ES-I3 (cell line): Measurements from ENCODE around the gene RGP1.
A peak's percentile ranks its signal among the peaks of the same experiment; 100 is the strongest.

Experiments
- H3K36me3 ChIP-seq: 2 replicates; pipeline ENCODE4 v1.6.1; 2013; ENCODE audit warnings: mild to moderate bottlenecking, low read length, control low read depth, moderate library complexity; ENCODE audit not compliant: insufficient read depth
- H3K4me1 ChIP-seq: 2 replicates; pipeline ENCODE4 v1.6.1; 2013; ENCODE audit warnings: mild to moderate bottlenecking, control low read depth, low read length; ENCODE audit not compliant: insufficient read depth
- H3K9ac ChIP-seq: 2 replicates; pipeline ENCODE4 v1.6.1; 2013; ENCODE audit warnings: low read depth, mild to moderate bottlenecking, low read length, moderate library complexity
- H3K9me3 ChIP-seq: 2 replicates; pipeline ENCODE4 v1.6.1; 2013; ENCODE audit warnings: mild to moderate bottlenecking, low read length, moderate library complexity; ENCODE audit not compliant: control insufficient read depth, insufficient read depth

Gene RGP1

DNA sequence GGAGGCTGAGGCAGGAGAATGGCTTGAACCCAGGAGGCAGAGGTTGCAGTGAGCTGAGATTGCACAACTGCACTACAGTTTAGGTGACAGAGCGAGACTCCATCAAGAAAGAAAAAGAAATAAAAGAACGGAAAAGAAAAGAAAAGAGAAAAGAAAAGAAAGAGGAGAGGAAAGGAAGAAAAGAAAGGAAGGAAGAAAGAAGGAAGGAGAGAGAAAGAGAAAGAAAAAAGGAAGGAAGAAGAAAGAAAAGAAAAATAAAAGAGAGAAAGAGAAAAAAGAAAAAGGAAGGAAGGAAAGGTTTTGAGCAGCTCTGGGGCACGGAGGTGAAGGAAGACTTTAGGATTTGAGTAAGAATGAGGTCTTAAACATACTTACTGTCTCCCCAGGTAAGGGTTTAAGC, 35.5 kb upstream of the RGP1 start:
- Histone ChIP-seq H3K4me1 (peaks cover 3% of the 10 kb centered on the region; the same call in 1 of the 2 replicates), H3K9me3 (no peaks in the 10 kb centered on the region), H3K36me3 (peaks cover 45% of the 10 kb centered on the region), H3K9ac (no peak overlapping the region)

DNA sequence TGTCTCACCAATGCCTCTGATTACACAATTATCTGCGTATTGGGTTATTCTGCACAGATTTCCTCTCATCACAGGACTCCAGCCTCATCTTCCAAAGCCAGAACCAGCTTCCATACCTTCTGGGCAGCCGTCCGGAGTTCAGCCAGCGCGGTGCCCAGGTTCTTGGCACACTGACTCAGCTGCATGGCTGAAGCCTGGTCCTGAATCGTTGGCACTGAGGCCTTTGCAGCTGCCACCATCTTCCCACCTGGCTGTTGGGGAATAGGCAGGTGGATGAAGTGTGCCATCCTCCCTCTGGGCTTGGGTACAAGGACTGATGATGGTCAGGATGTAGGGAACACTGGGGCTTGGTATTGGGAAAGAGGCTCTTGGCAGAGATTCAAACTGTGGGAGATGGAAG, 35.0 kb upstream of the RGP1 start:
- peaks cover 3% of the 10 kb centered on the region; the same call in 1 of the 2 replicates for H3K4me1 ChIP-seq
- peaks cover 44% of the 10 kb centered on the region for H3K36me3 ChIP-seq
- H3K9ac ChIP-seq = no peak overlapping the region
- H3K9me3 ChIP-seq = no peaks in the 10 kb centered on the region

DNA sequence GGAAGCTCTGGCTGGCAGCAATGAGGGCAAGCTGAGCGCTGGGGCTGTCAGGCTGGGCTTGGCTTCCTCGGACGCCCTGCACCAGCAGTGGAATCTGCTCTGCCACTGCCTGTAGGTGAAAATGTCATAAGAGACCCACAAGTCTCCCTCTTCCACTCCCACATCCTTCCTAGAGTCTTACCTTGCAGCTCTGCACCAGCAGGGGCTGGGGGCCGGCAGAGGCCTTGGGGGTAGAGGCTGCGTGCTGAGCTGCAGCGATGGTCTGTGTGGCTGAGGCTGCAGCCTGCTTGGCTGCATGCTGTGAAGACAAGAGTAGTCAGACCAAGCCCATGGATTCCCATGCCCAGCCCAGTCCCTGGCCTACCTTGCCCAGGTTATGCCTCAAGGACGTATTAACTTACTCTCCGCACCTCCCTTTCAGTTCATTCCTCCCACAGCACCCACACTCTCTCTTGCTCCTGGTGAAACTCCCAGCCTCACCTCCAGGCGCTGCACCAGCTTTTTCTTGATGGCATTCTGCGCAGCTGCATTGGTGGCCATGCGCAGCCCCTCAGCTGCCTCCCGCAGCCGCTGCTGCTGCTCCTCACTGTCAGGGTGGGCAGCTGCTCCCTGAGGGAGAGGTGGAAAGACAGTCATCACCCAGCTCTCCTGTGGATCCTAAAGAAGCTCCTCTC, 34.4 kb upstream of the RGP1 start:
- H3K9ac ChIP-seq = no peak overlapping the region
- H3K36me3 ChIP-seq = peaks cover 49% of the 10 kb centered on the region
- H3K9me3 ChIP-seq = no peaks in the 10 kb centered on the region
- H3K4me1 ChIP-seq = peaks cover 3% of the 10 kb centered on the region; the same call in 1 of the 2 replicates

DNA sequence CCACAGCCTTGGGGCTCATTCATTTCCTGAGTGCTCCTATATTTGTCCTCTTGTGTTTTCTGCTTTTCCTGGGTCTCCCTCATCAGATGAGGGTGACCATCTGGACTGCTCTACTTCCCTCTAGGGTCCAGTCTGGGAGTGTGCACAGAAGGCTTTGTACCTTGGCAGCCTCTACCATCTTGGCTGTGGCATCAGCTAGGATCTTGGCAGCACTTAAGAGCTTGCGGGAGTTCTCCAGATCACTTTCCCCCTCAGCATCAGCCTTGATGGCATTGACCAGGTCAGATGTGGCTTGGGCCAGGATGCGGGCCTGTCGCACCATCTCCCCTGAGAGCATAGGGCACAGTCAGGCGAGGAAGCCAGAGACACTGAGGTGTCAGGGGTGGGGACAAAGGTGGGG, 32.9 kb upstream of the RGP1 start:
- Histone ChIP-seq H3K36me3 (peaks cover 44% of the 10 kb centered on the region), H3K9me3 (no peaks in the 10 kb centered on the region), H3K9ac (no peak overlapping the region), H3K4me1 (peaks cover 3% of the 10 kb centered on the region; the same call in 1 of the 2 replicates)

DNA sequence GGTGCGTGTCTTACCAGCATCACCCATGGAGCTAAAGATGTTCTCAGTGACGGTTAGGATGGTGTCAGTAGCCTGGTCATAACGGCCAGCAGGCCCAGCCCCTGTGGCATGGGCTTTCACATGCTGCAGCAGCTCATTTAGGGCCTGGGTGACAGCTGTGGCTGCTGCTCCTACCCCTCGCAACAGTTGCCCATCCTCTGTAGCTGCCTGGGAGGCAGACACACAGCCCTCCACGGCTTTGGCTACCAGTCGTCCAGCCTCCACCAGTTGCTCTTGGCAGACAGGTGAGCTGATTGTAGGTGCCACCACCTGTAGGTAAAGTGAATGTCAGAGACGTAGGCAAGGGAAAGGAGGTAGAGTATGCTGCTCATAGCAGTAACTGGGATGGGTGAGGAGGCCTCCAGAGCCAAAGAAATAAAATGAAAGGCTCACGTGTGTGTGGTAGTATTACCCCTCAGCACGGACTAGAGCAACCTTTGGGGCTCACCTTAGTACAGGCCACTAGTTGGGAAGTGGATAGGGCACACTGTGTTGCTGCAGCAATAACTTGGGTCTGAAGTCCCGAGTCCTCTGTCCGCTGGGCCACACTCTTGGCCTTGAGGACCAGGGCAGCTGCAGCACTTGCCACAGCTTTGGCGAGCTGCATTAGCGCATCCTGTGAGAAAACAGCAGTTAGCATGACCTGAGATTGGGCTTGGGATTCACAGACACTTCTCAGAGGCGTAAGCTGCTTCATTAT, 31.8 kb upstream of the RGP1 start:
- H3K4me1 ChIP-seq = peaks cover 3% of the 10 kb centered on the region; the same call in 1 of the 2 replicates
- H3K9me3 ChIP-seq = no peaks in the 10 kb centered on the region
- H3K9ac ChIP-seq = no peak overlapping the region
- peaks cover 52% of the 10 kb centered on the region for H3K36me3 ChIP-seq

DNA sequence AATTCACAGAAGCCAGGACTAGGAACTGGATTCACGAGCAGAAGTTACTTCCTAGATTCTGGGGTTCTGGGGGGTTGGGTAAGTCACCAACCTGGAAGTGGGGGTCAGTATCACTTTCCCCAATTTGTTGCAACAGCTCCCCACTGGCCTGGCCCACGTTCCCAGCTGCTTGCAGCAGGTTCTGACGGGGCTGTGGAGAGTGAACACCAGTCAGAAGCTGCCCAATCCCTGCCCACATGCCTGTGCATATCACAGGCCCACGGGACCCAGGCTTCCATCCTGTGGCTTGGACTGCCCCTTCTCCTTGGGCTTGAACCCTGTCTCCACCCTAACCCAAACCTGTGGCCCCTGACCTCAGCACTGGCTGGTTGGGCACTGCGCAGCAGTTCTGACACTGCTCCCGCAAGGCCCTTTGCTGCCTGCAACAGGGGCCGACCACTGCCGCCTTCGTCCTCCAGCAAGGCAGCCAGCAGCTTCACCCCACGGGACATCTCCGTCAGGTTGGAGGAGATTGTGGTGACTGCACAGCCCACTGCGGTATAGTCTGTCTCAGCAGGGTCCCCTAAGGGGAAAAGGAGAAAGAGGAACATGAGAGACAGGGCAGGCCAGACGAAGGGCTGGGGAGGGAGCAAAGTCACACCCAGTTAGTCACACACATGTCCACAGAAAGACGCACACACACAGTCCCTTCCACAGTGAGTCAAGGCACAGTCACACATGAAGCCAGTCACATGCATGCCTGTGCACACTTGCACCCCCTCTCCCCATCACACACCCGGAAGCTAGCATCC, 30.2 kb upstream of the RGP1 start:
- H3K4me1 ChIP-seq = peaks cover 3% of the 10 kb centered on the region; the same call in 1 of the 2 replicates

DNA sequence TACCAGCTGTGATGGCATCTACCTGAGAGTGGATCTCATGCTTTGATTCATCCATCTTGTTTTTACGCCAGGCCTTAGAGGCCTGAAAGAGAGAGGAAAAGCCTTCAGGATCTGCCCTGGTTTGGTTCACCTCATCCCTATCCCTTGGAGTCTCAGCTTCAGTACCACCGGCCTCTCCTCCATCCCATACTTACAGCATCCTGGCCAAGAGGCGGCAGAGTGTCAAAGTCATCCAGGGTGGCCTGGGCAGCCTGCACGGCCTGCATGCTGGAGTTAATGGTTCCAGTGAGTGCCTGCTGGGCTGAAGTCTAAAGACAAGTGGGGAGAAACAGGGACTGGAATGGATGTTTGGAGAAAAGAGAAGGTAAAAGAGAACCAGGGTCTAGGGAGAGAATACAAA, 29.5 kb upstream of the RGP1 start:
- no peak overlapping the region for H3K9ac ChIP-seq
- H3K36me3 ChIP-seq = peaks cover 55% of the 10 kb centered on the region
- peaks cover 3% of the 10 kb centered on the region; the same call in 1 of the 2 replicates for H3K4me1 ChIP-seq
- no peaks in the 10 kb centered on the region for H3K9me3 ChIP-seq

More for the DNA sequence above, 30.2 kb upstream of the RGP1 start:
- no peaks in the 10 kb centered on the region for H3K9me3 ChIP-seq
- H3K9ac ChIP-seq = no peak overlapping the region
- H3K36me3 ChIP-seq = peaks cover 57% of the 10 kb centered on the region

DNA sequence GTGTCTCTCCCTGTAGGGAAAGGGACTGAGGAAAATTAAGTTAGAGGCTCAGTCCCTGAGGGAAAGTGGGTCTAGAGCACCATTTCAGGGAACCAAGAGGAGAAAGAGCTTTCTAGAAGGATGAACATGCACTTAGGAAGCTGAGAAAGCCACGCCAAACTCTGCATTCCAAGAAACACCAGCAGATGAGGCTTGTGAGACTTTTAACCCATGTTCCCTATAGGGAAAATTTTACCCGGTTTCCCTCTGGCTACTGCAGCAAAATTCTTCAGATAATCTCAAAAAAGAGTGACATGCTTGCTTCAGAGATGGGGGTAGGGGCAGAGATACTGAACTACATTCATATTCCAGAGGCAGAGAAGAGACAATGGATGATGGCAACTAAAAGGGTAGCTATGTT, 25.7 kb upstream of the RGP1 start:
- Histone ChIP-seq H3K4me1 (peaks cover 17% of the 10 kb centered on the region), H3K9ac (no peak overlapping the region), H3K9me3 (no peaks in the 10 kb centered on the region), H3K36me3 (peaks cover 39% of the 10 kb centered on the region)

DNA sequence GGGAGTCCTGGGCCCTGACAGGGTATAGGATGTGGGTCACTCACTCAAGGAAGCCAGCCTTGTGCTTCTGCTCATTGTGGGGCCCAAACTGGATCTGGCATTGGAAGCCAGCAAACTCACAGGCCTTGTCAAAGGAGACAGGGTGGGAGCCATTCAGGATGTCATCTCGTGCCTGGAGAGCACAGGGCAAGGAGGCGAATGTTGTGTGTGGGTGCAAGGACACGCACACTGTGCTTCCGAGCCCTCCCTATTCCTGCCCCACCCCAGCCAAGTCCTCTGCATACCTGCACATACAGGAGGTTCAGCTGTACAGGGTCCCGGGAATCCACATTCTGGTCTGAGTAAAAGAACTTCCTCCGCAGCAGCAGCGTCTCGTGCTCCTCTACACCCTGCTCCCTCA, 25.2 kb upstream of the RGP1 start:
- Histone ChIP-seq H3K9ac (no peak overlapping the region), H3K4me1 (peaks cover 22% of the 10 kb centered on the region), H3K36me3 (peaks cover 35% of the 10 kb centered on the region), H3K9me3 (no peaks in the 10 kb centered on the region)

DNA sequence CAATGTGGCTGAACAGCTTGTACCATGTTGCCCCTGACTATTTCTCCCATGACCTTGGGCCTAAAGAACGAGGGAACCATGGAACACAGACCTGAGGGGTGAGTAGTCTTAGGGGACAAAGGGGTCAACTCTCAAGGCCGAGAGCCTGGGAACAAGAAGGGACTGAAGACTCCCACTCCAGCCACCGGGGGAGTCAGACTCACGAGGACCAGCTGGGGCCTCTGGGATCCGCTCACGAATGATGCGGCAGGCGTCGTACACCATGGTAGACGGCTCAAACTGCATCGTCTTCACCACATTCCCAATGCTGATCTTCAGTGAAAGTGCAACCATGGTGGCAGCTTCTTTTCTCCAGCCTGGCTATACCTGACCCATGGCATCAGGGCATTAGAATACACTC, 23.7 kb upstream of the RGP1 start:
- Histone ChIP-seq H3K4me1 (peaks cover 34% of the 10 kb centered on the region), H3K9ac (no peak overlapping the region), H3K36me3 (peaks cover 25% of the 10 kb centered on the region), H3K9me3 (no peaks in the 10 kb centered on the region)

DNA sequence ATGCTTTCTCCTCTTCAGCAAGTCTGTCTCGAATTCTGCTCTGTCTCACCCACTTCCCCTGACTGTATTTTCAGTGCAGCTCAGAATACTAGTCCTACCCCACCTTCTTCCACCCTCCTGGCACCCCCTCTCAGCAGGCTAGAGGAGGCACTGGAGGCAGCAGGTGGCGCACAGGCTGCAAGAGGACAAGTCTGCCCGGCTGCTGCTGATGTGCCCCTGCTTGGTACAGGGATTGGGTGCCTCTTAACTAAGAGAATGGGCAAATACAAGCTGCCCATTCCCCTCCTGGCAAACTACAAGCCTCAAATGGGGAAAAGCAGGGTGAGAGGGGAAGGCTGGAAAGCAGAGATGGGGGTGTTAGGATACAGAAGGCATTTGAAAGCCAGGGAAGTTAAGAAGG, 22.2 kb upstream of the RGP1 start:
- Histone ChIP-seq H3K36me3 (peaks cover 18% of the 10 kb centered on the region), H3K9me3 (no peaks in the 10 kb centered on the region), H3K9ac (0 out of 2 replicates have a peak overlapping the region, but pooled peaks have one; percentile 34), H3K4me1 (peaks cover 40% of the 10 kb centered on the region)

DNA sequence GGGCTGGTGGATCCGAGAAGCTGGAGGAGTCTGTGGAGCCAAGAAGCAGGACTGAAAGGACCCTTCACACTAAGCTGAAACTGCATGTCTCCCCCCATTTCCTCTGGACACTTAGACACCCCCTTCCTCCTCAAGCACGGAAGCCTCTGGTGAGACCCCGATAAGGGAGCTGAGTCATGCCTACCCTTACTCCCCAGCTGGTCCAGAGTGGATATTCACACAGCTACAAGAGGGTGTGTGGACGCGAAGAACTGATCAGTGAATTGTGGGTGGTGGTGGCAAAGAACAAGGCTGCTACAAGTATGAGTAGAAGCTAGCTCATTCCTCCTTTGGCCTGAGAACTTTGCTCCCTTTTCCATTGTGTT, 21.4 kb upstream of the RGP1 start:
- Histone ChIP-seq H3K36me3 (peaks cover 13% of the 10 kb centered on the region; the same call in 1 of the 2 replicates), H3K4me1 (peaks cover 40% of the 10 kb centered on the region), H3K9ac (peak overlapping the region; percentile 34; the same call in 1 of the 2 replicates), H3K9me3 (no peaks in the 10 kb centered on the region)

DNA sequence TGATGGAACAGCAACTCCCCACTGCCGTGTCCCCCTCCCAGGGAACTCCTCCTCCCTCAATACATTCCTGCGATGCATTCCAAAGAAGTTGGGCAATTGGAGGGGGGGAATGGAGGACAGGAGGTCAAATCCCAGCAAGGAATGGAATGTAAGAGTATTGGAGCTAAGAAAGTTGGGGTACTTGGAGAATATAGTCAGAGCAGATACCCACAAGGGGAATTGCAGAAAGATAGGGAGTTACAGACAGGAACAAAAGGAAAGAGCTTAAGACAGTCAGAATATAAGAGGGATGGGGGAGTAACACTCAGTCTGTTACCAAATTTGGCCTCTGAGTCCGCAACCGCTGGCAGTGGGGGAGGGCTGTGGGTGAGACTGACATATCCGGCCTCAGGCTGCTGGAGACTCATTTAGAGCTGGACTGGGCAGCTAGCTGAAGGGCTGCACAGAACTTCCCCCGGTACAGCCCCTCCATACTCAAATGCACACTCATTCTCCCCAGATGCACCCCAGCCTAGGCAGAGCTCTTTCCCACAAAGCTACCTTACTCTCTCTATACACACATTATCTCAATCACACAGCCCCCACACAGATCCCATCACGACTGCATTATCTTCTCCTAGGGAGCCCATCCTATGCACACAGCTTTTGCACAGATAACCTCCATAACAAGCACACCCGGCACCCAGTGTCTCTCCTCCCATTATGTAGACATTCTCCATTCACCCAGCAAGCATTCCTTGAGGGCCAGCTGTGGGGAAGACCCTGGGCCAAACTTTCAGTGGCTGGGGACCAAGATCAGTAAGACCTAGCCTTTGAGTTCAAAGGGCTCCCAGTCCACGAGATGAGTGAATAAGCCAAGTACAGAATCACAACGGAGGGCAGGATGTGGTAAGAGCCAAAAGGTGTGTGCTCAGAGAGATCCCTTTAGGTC, 20.8 kb upstream of the RGP1 start:
- Histone ChIP-seq H3K36me3 (peaks cover 11% of the 10 kb centered on the region; the same call in 1 of the 2 replicates), H3K9ac (peak overlapping the region; percentile 42; the same call in 1 of the 2 replicates), H3K9me3 (no peaks in the 10 kb centered on the region)

More for the DNA sequence above, 20.8 kb upstream of the RGP1 start:
- peaks cover 40% of the 10 kb centered on the region for H3K4me1 ChIP-seq
